GM23338 (cell line): ENCODE data around the gene MYPOP. TPM values are rescaled to one million over a fixed set of nuclear protein-coding genes. Genes with fewer than 3 reads are reported as not detected.

ENCODE experiments used
- ATAC-seq: fragments of 200-7000 bp; cut with Tn5 transposase; 3 replicates; pipeline ENCODE4 v1.9.1; 2020
- DNase-seq: peaks from one replicate; pipeline ENCODE4 v3.0.0-alpha.2; 2015; ENCODE audit warnings: low spot score
- H2AFZ ChIP-seq: fragments of 200-600 bp; sonication (generic); 2 replicates; pipeline ENCODE4 v1.8.0; 2016; ENCODE audit warnings: antibody characterized with exemption, mild to moderate bottlenecking, moderate library complexity
- H3F3A ChIP-seq: fragments of 200-600 bp; sonication (generic); replicated peaks from 2 replicates; pipeline ENCODE4 v1.8.0; 2017; ENCODE audit warnings: antibody characterized with exemption, mixed run types, low read depth
- H3K27ac ChIP-seq: fragments of 200-600 bp; sonication (generic); 2 replicates; pipeline ENCODE4 v1.6.1; 2016; ENCODE audit warnings: low read depth
- H3K27me3 ChIP-seq: fragments of 200-600 bp; sonication (generic); 2 replicates; pipeline ENCODE4 v1.8.0; 2016; ENCODE audit warnings: mild to moderate bottlenecking, mixed run types, moderate library complexity; ENCODE audit not compliant: insufficient read depth
- H3K36me3 ChIP-seq: fragments of 200-600 bp; sonication (generic); 2 replicates; pipeline ENCODE4 v1.8.0; 2016; ENCODE audit warnings: mild to moderate bottlenecking; ENCODE audit not compliant: insufficient read depth
- H3K4me1 ChIP-seq: fragments of 200-600 bp; sonication (generic); 2 replicates; pipeline ENCODE4 v1.8.0; 2016; ENCODE audit warnings: mild to moderate bottlenecking, moderate library complexity; ENCODE audit not compliant: insufficient read depth
- H3K4me2 ChIP-seq: fragments of 200-600 bp; sonication (generic); 2 replicates; pipeline ENCODE4 v1.7.1; 2017; ENCODE audit warnings: mixed run types
- H3K4me3 ChIP-seq: fragments of 200-600 bp; sonication (generic); 2 replicates; pipeline ENCODE4 v1.6.1; 2016; ENCODE audit warnings: mixed run types
- H3K79me2 ChIP-seq: fragments of 200-600 bp; sonication (generic); replicated peaks from 2 replicates; pipeline ENCODE4 v1.8.0; 2017; ENCODE audit warnings: mild to moderate bottlenecking; ENCODE audit not compliant: insufficient read depth
- H3K9me2 ChIP-seq: fragments of 200-600 bp; sonication (generic); 2 replicates; pipeline ENCODE4 v1.8.0; 2017; ENCODE audit not compliant: insufficient read depth
- H4K20me1 ChIP-seq: fragments of 200-600 bp; sonication (generic); replicated peaks from 2 replicates; pipeline ENCODE4 v1.8.0; 2017; ENCODE audit warnings: mild to moderate bottlenecking; ENCODE audit not compliant: insufficient read depth
- H3K27ac Mint-ChIP-seq: 2 replicates; pipeline ENCODE4 v1.8.0; 2020; ENCODE audit warnings: inconsistent platforms, mild to moderate bottlenecking, moderate library complexity, mixed read lengths
- H3K27me3 Mint-ChIP-seq: 3 replicates; pipeline ENCODE4 v1.8.0; 2022; ENCODE audit warnings: low read depth, mild to moderate bottlenecking, moderate library complexity, mixed read lengths, inconsistent platforms; ENCODE audit not compliant: insufficient read depth, poor library complexity
- H3K36me3 Mint-ChIP-seq: 3 replicates; pipeline ENCODE4 v1.8.0; 2021; ENCODE audit warnings: low read depth, mild to moderate bottlenecking, inconsistent platforms, moderate library complexity, mixed read lengths
- H3K4me1 Mint-ChIP-seq: 3 replicates; pipeline ENCODE4 v1.8.0; 2020; ENCODE audit warnings: mild to moderate bottlenecking, inconsistent platforms, mixed read lengths
- H3K4me3 Mint-ChIP-seq: 3 replicates; pipeline ENCODE4 v1.8.0; 2021; ENCODE audit warnings: moderate library complexity, mild to moderate bottlenecking, inconsistent platforms, mixed read lengths
- H3K9me3 Mint-ChIP-seq: 3 replicates; pipeline ENCODE4 v1.8.0; 2020; ENCODE audit warnings: moderate library complexity, mild to moderate bottlenecking, inconsistent platforms, mixed read lengths
- CREB1 ChIP-seq: fragments of 250-450 bp; sonication (Bioruptor Pico); IDR thresholded peaks from 2 replicates; pipeline ENCODE4 v1.5.0; 2020; ENCODE audit warnings: low read depth, mild to moderate bottlenecking, moderate library complexity
- ETS1 ChIP-seq: IDR thresholded peaks from 2 replicates; pipeline ENCODE4 v1.6.1; 2016; ENCODE audit warnings: antibody characterized with exemption
- EZH2 ChIP-seq: fragments of 200-600 bp; sonication (generic); IDR thresholded peaks from one replicate; pipeline ENCODE4 v1.8.0; 2017; ENCODE audit warnings: antibody characterized with exemption, mild to moderate bottlenecking, low read depth; ENCODE audit not compliant: unreplicated experiment
- JUNB ChIP-seq: IDR thresholded peaks from one replicate; pipeline ENCODE4 v1.6.1; 2016; ENCODE audit warnings: antibody characterized with exemption; ENCODE audit not compliant: unreplicated experiment
- NANOG ChIP-seq: IDR thresholded peaks from 2 replicates; pipeline ENCODE4 v1.6.1; 2016; ENCODE audit warnings: antibody characterized with exemption, borderline replicate concordance
- POLR2AphosphoS5 ChIP-seq: IDR thresholded peaks from 2 replicates; pipeline ENCODE4 v1.6.1; 2016; ENCODE audit warnings: antibody characterized with exemption, low read depth
- REST ChIP-seq: IDR thresholded peaks from one replicate; pipeline ENCODE4 v1.6.1; 2018; ENCODE audit warnings: antibody characterized with exemption; ENCODE audit not compliant: unreplicated experiment
- STAT1 ChIP-seq: IDR thresholded peaks from one replicate; pipeline ENCODE4 v1.6.1; 2016; ENCODE audit warnings: antibody characterized with exemption; ENCODE audit not compliant: unreplicated experiment
- ZNF462 ChIP-seq: fragments of 250-450 bp; sonication (Bioruptor Pico); IDR thresholded peaks from 2 replicates; pipeline ENCODE4 v1.5.0; 2020; ENCODE audit warnings: mild to moderate bottlenecking, moderate library complexity
- polyA plus RNA-seq: library from polyadenylated mRNA; unstranded; fragments of >200 nt; fragmentation: Nextera tagmentation; extraction: Ambion mirVana; gene quantifications from 2 replicates; pipeline ENCODE4 v1.2.1, GENCODE V29; 2016
- total RNA-seq: library from RNA; depleted of rRNA; stranded (reverse); fragments of >200 nt; shearing (Covaris generic); gene quantifications from 2 replicates; pipeline ENCODE4 v1.2.3, GENCODE V29; 2014

Gene MYPOP
- total and polyA plus RNA-seq, 2 experiments from 2014 or later: 3.0 to 6.9 TPM

- Mint-ChIP-seq H3K9me3 (no peaks in the 10 kb centered on the region; the same call in 2 of the 3 replicates), H3K36me3 (no peaks in the 10 kb centered on the region), H3K4me3 (no peak overlapping the region), H3K27me3 (peaks cover 9% of the 10 kb centered on the region), H3K27ac (no peak overlapping the region), H3K4me1 (no peaks in the 10 kb centered on the region; the same call in 2 of the 3 replicates)
- no peaks in the 10 kb centered on the region for H4K20me1 ChIP-seq
- no peak overlapping the region for H3K27ac ChIP-seq
- H3K4me2 ChIP-seq: no peak overlapping the region
- no peaks in the 10 kb centered on the region for H3K4me1 ChIP-seq
- H3F3A ChIP-seq: peaks cover 9% of the 10 kb centered on the region; the same call in 1 of the 2 replicates
- H3K4me3 ChIP-seq: no peak overlapping the region
- no peak for ATAC-seq
- TF ChIP-seq EZH2: no peak
- TF ChIP-seq STAT1: no peak
- TF ChIP-seq JUNB: no peak
- TF ChIP-seq ETS1: no peak
- no peaks in the 10 kb centered on the region for H3K9me2 ChIP-seq
- H3K27me3 ChIP-seq: no peaks in the 10 kb centered on the region
- no peaks in the 10 kb centered on the region for H3K36me3 ChIP-seq
- H2AFZ ChIP-seq: no peak overlapping the region
- no peaks in the 10 kb centered on the region for H3K79me2 ChIP-seq
- no peak for DNase-seq
Observed at GRCh38 chr19:45918721-45919120, 16.3 kb upstream of the MYPOP start.

- ATAC-seq: no peak
- no peaks in the 10 kb centered on the region; the same call in 2 of the 3 replicates for H3K9me3 Mint-ChIP-seq
- peaks cover 13% of the 10 kb centered on the region; the same call in 1 of the 2 replicates for H3F3A ChIP-seq
- DNase-seq: no peak
- H3K79me2 ChIP-seq: no peaks in the 10 kb centered on the region
- H3K27ac Mint-ChIP-seq: no peak overlapping the region
- H3K4me2 ChIP-seq: no peak overlapping the region
- TF ChIP-seq ETS1: no peak
- TF ChIP-seq JUNB: no peak
- no peak for TF ChIP-seq REST
- no peak for TF ChIP-seq POLR2AphosphoS5
- no peak for TF ChIP-seq CREB1
- TF ChIP-seq ZNF462 (CRISPR knock-in tag): no peak
- TF ChIP-seq NANOG: no peak
- peaks cover 10% of the 10 kb centered on the region for H3K27me3 Mint-ChIP-seq
- no peak overlapping the region for H3K27ac ChIP-seq
- no peaks in the 10 kb centered on the region for H3K4me1 ChIP-seq
- no peaks in the 10 kb centered on the region for H3K27me3 ChIP-seq
- H3K9me2 ChIP-seq: no peaks in the 10 kb centered on the region
- H3K4me3 ChIP-seq: no peak overlapping the region
- H3K36me3 ChIP-seq: no peaks in the 10 kb centered on the region
- H3K4me1 Mint-ChIP-seq: no peaks in the 10 kb centered on the region; the same call in 2 of the 3 replicates
- no peak overlapping the region for H2AFZ ChIP-seq
- H3K36me3 Mint-ChIP-seq: no peaks in the 10 kb centered on the region; the same call in 2 of the 3 replicates
- no peak overlapping the region for H3K4me3 Mint-ChIP-seq
- no peaks in the 10 kb centered on the region for H4K20me1 ChIP-seq
Observed at GRCh38 chr19:45917421-45918091, 15.1 kb upstream of the MYPOP start.
